Measurements from ENCODE around the gene FLG2.

FLG2 gene

GRCh38 chr1:152309955-152310354 lies 49.9 kb downstream of the FLG2 start:
- TF ChIP-seq TEAD4 (IDR thresholded peaks at IDR 0.05) (no peak), TAF1 (IDR thresholded peaks at IDR 0.05; ENCODE audit: low read depth) (no peak), ZBTB7A (IDR thresholded peaks at IDR 0.05; ENCODE audit: low read depth) (no peak)
